NB4 (cell line): ENCODE measurements around the gene SYT15B.
"Not testable (repeated sequence)": the region's sequence is repeated elsewhere in the genome, so short reads cannot be mapped to it uniquely, and the experiment has no call there.

Experiments used
- DNase-seq: peaks from one replicate; pipeline ENCODE4 v3.0.0; 2010; ENCODE audit warnings: low read depth
- H3K4me3 ChIP-seq: one replicate; pipeline ENCODE4 v1.5.1; 2011; ENCODE audit warnings: mild to moderate bottlenecking, low read depth, low read length, moderate library complexity
- CTCF ChIP-seq: IDR thresholded peaks from one replicate; pipeline ENCODE4 v1.5.1; 2012; ENCODE audit warnings: low read depth, low read length

SYT15B gene

GRCh38 chr10:47763554-47764175, at the start of gene SYT15B:
Gene SYT15B (minus strand): TSS chr10:47763592. CDS start chr10:47762640, 952 bp downstream.
- DNase-seq, H3K4me3 ChIP-seq: not testable (repeated sequence)

GRCh38 chr10:47779590-47779989, 16.2 kb upstream of the SYT15B start:
- not testable (repeated sequence) for H3K4me3 ChIP-seq, DNase-seq

- not testable (repeated sequence) for H3K4me3 ChIP-seq
- TF ChIP-seq CTCF, result peak; percentile 52
- peak; percentile 61 for DNase-seq
Measured at GRCh38 chr10:47775361-47776231, 12.2 kb upstream of the SYT15B start.

GRCh38 chr10:47770745-47771144, 7.4 kb upstream of the SYT15B start:
- not testable (repeated sequence) for H3K4me3 ChIP-seq, DNase-seq

- H3K4me3 ChIP-seq, DNase-seq: not testable (repeated sequence)
Measured at GRCh38 chr10:47768578-47769115, 5.3 kb upstream of the SYT15B start.

- H3K4me3 ChIP-seq, DNase-seq: not testable (repeated sequence)
Measured at GRCh38 chr10:47768085-47768484, 4.7 kb upstream of the SYT15B start.

- H3K4me3 ChIP-seq, result not testable (repeated sequence)
Measured at GRCh38 chr10:47767236-47767635, 3.8 kb upstream of the SYT15B start.

GRCh38 chr10:47765232-47765631, 1.8 kb upstream of the SYT15B start:
- H3K4me3 ChIP-seq, DNase-seq: not testable (repeated sequence)

More at GRCh38 chr10:47767236-47767635, 3.8 kb upstream of the SYT15B start:
- not testable (repeated sequence) for DNase-seq

- not testable (repeated sequence) for DNase-seq, H3K4me3 ChIP-seq
Measured at GRCh38 chr10:47762674-47763553, 478 bp downstream of the SYT15B start.

- not testable (repeated sequence) for DNase-seq, H3K4me3 ChIP-seq
Measured at GRCh38 chr10:47758855-47759254, 4.5 kb downstream of the SYT15B start.

GRCh38 chr10:47756169-47756568, 7.2 kb downstream of the SYT15B start:
- not testable (repeated sequence) for DNase-seq, H3K4me3 ChIP-seq

- DNase-seq, H3K4me3 ChIP-seq: not testable (repeated sequence)
Measured at GRCh38 chr10:47753871-47754270, 9.5 kb downstream of the SYT15B start.

- not testable (repeated sequence) for DNase-seq, H3K4me3 ChIP-seq
Measured at GRCh38 chr10:47753176-47753575, 10.2 kb downstream of the SYT15B start.

- DNase-seq, H3K4me3 ChIP-seq: not testable (repeated sequence)
Measured at GRCh38 chr10:47751821-47752220, 11.6 kb downstream of the SYT15B start.

- H3K4me3 ChIP-seq, DNase-seq: not testable (repeated sequence)
Measured at GRCh38 chr10:47750360-47750759, 13.0 kb downstream of the SYT15B start.

- DNase-seq, H3K4me3 ChIP-seq: not testable (repeated sequence)
Measured at GRCh38 chr10:47746780-47747376, 16.5 kb downstream of the SYT15B start.

GRCh38 chr10:47744881-47745280, 18.5 kb downstream of the SYT15B start:
- H3K4me3 ChIP-seq, DNase-seq: not testable (repeated sequence)
